OCI-LY3 (cell line): ENCODE results near the gene F9.
"Not testable (repeated sequence)": the region's sequence is repeated elsewhere in the genome, so short reads cannot be mapped to it uniquely, and the experiment has no call there.

ENCODE experiments used
- H2AFZ ChIP-seq: fragments of 200-600, 300-600 bp; shearing (Covaris generic); 2 replicates; pipeline ENCODE4 v1.6.0; 2014; ENCODE audit warnings: antibody characterized with exemption, low read depth, low read length
- H3K27ac ChIP-seq: fragments of 200-600, 300-600 bp; sonication (generic); 2 replicates; pipeline ENCODE4 v1.5.1; 2014; ENCODE audit warnings: mild to moderate bottlenecking, low read length, moderate library complexity, mixed read lengths
- H3K27me3 ChIP-seq: fragments of 200-600, 300-600 bp; sonication (generic); 2 replicates; pipeline ENCODE4 v1.6.1; 2014; ENCODE audit warnings: low read depth, low read length, mixed read lengths
- H3K36me3 ChIP-seq: fragments of 200-600, 300-600 bp; sonication (generic); replicated peaks from 2 replicates; pipeline ENCODE3; 2014; ENCODE audit warnings: low read depth, low read length, mixed read lengths
- H3K4me1 ChIP-seq: fragments of 300-600, 200-600 bp; sonication (generic); 2 replicates; pipeline ENCODE4 v1.6.1; 2014; ENCODE audit warnings: low read length, mixed read lengths
- H3K4me2 ChIP-seq: fragments of 200-600, 300-600 bp; sonication (generic); 2 replicates; pipeline ENCODE4 v1.6.1; 2014; ENCODE audit warnings: low read length, mixed read lengths
- H3K4me3 ChIP-seq: fragments of 300-600, 200-600 bp; sonication (generic); 2 replicates; pipeline ENCODE4 v1.5.1; 2014; ENCODE audit warnings: antibody characterized with exemption, mild to moderate bottlenecking, low read length, moderate library complexity
- H3K79me2 ChIP-seq: fragments of 300-600, 200-600 bp; shearing (Covaris generic); 2 replicates; pipeline ENCODE4 v1.6.1; 2014; ENCODE audit warnings: mild to moderate bottlenecking, low read length, mixed read lengths
- H3K9ac ChIP-seq: fragments of 300-600, 200-600 bp; shearing (Covaris generic); 2 replicates; pipeline ENCODE4 v1.6.0; 2014; ENCODE audit warnings: mild to moderate bottlenecking, low read length, moderate library complexity
- H3K9me3 ChIP-seq: fragments of 200-600, 300-600 bp; shearing (Covaris generic); 2 replicates; pipeline ENCODE4 v1.6.1; 2014; ENCODE audit warnings: low read length, mixed read lengths; ENCODE audit not compliant: insufficient read depth
- H4K20me1 ChIP-seq: fragments of 200-600, 300-600 bp; sonication (generic); 2 replicates; pipeline ENCODE4 v1.6.1; 2016; ENCODE audit warnings: low read length, mixed read lengths; ENCODE audit not compliant: insufficient read depth
- EZH2phosphoT487 ChIP-seq: fragments of 200-600 bp; shearing (Covaris generic); IDR thresholded peaks from 2 replicates; pipeline ENCODE4 v1.6.1; 2018; ENCODE audit warnings: antibody characterized with exemption, mixed run types, low read depth
- TF ChIP-seq, protein P1 (sequence below): fragments of 200-600, 300-600 bp; sonication (generic); IDR thresholded peaks from 2 replicates; pipeline ENCODE4 v1.5.1; 2014; ENCODE audit warnings: antibody characterized with exemption, low read length, low read depth

Gene F9

DNA sequence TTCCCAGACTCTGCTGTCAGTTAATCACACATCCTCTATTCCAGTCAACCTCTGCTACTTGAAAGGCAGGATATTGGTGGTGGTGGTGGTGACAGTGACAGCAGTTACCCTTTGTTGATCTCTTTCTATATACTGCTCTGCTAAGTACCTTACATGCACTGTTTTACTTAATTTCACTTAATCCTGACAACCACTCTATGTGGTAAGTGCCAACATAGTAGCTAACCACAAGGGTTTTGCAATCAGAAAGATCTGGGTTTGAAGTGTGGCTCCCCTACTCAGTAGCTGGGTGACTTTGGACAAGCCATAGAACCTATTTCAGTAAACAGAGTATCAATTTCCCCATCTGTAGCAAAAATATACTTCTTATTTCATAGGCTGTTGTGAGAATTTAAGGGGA, 24.2 kb upstream of the F9 start:
- Histone ChIP-seq H3K4me2 (no peak overlapping the region), H3K9ac (no peak overlapping the region)

GRCh38 chrX:139508099-139508498, 22.4 kb upstream of the F9 start:
- Histone ChIP-seq H3K27me3 (no peaks in the 10 kb centered on the region), H3K9ac (no peak overlapping the region), H3K27ac (no peak overlapping the region), H3K9me3 (no peaks in the 10 kb centered on the region), H2AFZ (no peak overlapping the region), H3K36me3 (no peaks in the 10 kb centered on the region), H3K4me1 (no peaks in the 10 kb centered on the region), H3K4me2 (no peak overlapping the region), H3K79me2 (no peaks in the 10 kb centered on the region), H4K20me1 (no peaks in the 10 kb centered on the region), H3K4me3 (no peak overlapping the region)
- TF ChIP-seq EZH2phosphoT487, result no peak
- TF ChIP-seq, protein P1, sequence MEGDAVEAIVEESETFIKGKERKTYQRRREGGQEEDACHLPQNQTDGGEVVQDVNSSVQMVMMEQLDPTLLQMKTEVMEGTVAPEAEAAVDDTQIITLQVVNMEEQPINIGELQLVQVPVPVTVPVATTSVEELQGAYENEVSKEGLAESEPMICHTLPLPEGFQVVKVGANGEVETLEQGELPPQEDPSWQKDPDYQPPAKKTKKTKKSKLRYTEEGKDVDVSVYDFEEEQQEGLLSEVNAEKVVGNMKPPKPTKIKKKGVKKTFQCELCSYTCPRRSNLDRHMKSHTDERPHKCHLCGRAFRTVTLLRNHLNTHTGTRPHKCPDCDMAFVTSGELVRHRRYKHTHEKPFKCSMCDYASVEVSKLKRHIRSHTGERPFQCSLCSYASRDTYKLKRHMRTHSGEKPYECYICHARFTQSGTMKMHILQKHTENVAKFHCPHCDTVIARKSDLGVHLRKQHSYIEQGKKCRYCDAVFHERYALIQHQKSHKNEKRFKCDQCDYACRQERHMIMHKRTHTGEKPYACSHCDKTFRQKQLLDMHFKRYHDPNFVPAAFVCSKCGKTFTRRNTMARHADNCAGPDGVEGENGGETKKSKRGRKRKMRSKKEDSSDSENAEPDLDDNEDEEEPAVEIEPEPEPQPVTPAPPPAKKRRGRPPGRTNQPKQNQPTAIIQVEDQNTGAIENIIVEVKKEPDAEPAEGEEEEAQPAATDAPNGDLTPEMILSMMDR, result no peak

More for the DNA sequence above, 24.2 kb upstream of the F9 start:
- Histone ChIP-seq H3K36me3 (no peaks in the 10 kb centered on the region), H3K4me1 (no peaks in the 10 kb centered on the region; the same call in 1 of the 2 replicates), H4K20me1 (no peaks in the 10 kb centered on the region), H3K79me2 (no peaks in the 10 kb centered on the region), H3K27ac (no peak overlapping the region), H3K4me3 (no peak overlapping the region), H2AFZ (no peak overlapping the region), H3K9me3 (no peaks in the 10 kb centered on the region), H3K27me3 (no peaks in the 10 kb centered on the region)
- TF ChIP-seq, protein P1, result no peak
- no peak for TF ChIP-seq EZH2phosphoT487

DNA sequence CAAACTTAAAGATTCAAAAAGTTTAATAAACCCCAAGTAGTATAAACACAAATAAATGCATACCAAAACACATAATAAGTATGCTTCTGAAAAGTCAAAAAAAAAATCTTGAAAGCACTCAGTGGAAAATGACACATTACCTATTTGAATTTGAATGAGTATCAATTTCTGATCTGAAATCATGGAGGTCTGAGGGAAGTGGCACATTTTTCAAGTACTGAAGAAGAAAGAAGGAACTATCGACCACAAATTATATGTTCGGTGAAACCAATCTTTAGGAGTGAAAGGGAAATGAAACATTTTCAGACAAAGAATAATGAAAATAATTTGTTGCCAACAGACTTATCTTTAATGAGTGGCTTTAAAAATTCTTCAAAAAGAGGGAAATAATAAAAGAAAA, 12.1 kb upstream of the F9 start:
- H3K79me2 ChIP-seq, result no peaks in the 10 kb centered on the region
- peaks cover 14% of the 10 kb centered on the region for H3K4me1 ChIP-seq
- no peaks in the 10 kb centered on the region for H3K36me3 ChIP-seq
- no peak overlapping the region for H3K4me3 ChIP-seq
- peak overlapping the region; percentile 39 for H3K4me2 ChIP-seq
- H3K9me3 ChIP-seq, result no peaks in the 10 kb centered on the region
- H3K27ac ChIP-seq, result no peak overlapping the region
- H3K9ac ChIP-seq, result no peak overlapping the region
- H4K20me1 ChIP-seq, result no peaks in the 10 kb centered on the region
- no peak for TF ChIP-seq EZH2phosphoT487
- TF ChIP-seq, protein P1, result no peak
- H2AFZ ChIP-seq, result no peak overlapping the region
- H3K27me3 ChIP-seq, result peaks cover 4% of the 10 kb centered on the region

DNA sequence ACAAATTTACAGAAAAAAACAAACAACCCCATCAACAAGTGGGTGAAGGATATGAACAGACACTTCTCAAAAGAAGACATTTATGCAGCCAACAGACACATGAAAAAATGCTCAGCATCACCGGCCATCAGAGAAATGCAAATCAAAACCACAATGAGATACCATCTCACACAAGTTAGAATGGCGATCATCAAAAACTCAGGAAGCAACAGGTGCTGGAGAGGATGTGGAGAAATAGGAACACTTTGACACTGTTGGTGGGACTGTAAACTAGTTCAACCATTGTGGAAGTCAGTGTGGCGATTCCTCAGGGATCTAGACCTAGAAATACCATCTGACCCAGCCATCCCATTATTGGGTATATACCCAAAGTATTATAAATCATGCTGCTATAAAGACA, 1.7 kb upstream of the F9 start:
- not testable (repeated sequence) for H3K27me3 ChIP-seq, H2AFZ ChIP-seq, H3K4me1 ChIP-seq, H3K36me3 ChIP-seq, H3K27ac ChIP-seq, H4K20me1 ChIP-seq, H3K4me2 ChIP-seq, H3K9me3 ChIP-seq, H3K9ac ChIP-seq, H3K4me3 ChIP-seq, H3K79me2 ChIP-seq

DNA sequence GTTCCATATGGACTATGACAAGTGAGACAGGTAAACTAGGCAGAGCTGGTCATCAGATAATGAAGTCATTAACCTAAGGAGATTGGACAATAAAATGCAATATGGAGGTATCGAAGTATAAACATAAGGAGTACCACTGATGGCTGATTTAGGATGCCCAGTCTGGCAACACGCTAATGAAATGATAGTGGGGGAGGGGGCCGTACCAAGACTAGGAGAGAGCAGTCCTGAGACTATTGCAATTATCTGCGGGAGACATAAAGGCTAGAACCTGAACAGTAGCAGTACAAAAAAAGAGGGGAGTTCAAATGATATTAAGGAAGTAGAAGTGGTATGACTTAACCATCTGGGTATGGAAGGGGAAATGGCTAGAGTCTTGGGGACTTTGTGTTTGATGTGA, 2.3 kb downstream of the F9 start:
- no peak overlapping the region for H3K9ac ChIP-seq

More for the DNA sequence above, 2.3 kb downstream of the F9 start:
- no peaks in the 10 kb centered on the region for H4K20me1 ChIP-seq
- no peaks in the 10 kb centered on the region for H3K27me3 ChIP-seq
- no peak overlapping the region for H3K4me2 ChIP-seq
- no peak for TF ChIP-seq EZH2phosphoT487
- TF ChIP-seq, protein P1, result no peak
- H3K9me3 ChIP-seq, result no peaks in the 10 kb centered on the region
- H3K36me3 ChIP-seq, result no peaks in the 10 kb centered on the region
- H3K27ac ChIP-seq, result no peak overlapping the region
- no peak overlapping the region for H2AFZ ChIP-seq
- no peak overlapping the region for H3K4me3 ChIP-seq
- H3K4me1 ChIP-seq, result no peaks in the 10 kb centered on the region
- H3K79me2 ChIP-seq, result no peaks in the 10 kb centered on the region
